HG03175 (cell line): ENCODE measurements around the gene TSPAN9.

ENCODE experiments used
- ATAC-seq: cut with Tn5 transposase; IDR thresholded peaks from one replicate; pipeline ENCODE4 v1.9.1; 2021; ENCODE audit warnings: mild to moderate bottlenecking, moderate library complexity; ENCODE audit not compliant: unreplicated experiment

Gene TSPAN9

DNA sequence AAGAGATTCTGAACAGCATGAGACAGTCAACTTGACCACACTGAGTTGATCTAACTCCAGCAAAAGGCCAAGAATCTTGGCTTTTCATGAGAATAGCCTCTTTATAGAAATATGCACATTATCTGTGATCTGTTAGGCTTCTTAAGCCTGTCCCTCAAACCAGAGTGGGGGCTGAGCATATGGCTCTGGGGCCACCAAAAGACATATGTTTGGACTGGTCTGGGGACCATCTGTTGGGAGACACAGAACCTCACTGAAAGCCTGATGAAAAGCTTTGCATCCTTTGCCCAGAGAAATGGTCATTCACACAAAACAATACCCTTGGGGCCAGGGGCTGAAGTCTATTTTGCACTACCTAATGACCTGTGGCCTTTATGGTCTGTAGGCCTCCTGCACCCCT, 248.6 kb downstream of the TSPAN9 start:
- no peak for ATAC-seq

DNA sequence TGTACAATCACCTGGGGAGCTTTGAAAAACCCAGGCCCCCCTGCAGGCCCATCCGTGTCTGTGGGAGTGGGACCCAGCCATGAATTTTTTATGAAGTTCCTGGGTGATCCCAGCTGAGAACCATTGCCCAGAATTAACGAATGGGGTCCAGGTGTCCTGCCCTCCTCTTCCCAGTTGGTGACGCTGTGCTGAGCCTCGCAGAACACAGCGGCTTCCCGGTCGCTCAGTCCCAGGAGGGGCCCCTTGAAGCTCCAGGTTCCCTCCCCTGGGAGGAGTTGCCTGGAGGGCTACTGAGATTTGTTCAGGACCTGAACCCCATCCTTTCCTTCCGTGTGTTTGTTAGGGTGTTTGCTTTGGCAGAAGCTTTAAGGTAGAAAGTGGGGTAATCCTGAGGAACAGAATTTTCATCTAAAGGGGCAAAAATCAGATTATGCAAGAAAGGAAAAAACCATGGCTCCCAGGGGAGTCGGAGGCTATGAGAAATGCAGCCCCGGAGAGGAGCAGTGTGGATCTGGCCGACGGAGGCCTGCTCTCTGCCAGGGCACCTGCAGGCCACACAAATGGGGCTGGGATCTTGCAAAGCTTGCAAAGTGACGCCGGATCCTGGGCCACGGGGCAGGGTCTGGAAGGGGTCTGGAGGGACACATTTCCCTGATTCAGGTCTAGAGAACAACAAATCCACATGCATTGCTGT, 249.1 kb downstream of the TSPAN9 start:
- ATAC-seq, result no peak

DNA sequence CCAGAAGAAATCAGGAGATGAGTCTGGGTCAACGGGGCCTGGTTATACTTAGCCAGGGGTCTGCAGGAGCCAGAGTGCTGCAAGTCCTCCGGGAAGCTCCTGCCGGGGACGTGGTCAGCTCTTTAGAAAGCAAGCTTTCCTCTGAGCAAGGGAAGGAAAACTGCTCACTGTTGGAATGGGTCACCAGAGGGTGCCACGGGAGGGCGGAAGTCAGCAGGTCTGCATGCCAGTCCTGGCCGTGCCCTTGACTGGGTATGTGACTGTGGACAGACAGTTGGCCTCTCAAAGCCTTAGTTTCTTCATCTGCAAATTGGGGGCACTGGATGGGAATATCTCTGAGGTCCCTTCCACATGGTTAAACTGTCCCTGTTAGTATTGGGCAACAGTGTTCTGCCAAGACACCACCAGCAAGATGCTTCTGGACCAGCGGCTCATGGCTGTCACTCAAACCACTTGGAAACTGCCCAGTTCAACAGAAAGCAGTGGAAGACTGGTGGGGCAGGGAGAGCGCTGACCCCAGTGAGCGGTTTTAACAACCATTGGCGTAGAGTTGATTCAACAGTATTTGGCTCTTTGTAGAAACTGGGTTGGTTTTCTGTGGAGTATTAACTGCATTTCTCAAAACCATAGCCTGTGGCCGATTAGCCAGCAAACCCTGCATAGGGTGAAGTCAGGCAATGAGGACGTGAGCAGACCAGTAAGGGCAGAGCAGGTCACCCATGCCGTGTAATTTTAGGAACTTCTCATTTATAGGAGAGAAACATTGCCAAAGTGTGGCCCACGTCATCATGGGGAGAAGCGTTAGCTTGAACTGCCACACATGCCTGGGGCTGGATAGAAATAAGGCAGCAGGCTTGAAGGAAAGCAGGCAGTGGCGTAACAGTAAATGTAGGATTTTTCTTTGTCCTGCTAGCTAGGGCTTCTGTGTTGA, 249.9 kb downstream of the TSPAN9 start:
- ATAC-seq, result no peak

DNA sequence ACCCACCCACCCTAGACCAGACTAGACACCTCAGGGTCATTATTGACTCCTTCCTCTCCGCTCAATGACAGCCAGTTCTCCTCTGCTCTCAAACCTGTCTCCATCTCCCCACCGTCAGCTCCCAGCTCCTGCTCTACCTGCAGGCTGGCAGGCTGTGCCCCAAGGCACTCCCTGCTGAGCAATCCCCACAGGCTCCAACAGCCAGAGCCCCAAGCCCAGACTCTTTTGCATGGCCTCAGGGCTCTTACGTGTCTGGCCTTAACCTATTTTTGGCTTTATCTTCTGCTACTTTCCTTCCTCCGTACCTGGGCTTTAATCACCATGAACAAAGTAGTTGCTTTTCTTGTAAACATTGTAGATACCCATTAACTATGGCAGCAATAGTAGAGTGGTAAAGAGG, 250.9 kb downstream of the TSPAN9 start:
- no peak for ATAC-seq

DNA sequence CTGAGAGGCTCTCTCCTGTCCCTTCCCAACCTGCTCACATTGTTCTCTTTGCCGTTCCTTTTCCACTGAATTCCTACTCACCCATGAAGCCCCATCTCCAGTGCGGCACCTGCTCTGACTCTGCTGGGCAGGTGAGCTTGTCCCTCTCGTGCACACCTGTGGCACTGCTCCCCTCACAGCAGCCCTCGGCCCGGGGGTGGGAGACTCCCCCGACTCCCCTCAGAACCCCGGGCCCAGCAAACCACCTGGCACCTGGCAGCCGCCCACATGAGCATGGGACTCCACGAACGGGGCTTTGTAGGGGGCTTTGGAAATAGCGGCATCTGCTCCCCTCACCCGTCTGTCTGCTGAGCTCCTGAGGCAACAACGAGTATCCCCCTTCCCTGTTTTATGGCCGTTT, 251.4 kb downstream of the TSPAN9 start:
- ATAC-seq, result no peak

DNA sequence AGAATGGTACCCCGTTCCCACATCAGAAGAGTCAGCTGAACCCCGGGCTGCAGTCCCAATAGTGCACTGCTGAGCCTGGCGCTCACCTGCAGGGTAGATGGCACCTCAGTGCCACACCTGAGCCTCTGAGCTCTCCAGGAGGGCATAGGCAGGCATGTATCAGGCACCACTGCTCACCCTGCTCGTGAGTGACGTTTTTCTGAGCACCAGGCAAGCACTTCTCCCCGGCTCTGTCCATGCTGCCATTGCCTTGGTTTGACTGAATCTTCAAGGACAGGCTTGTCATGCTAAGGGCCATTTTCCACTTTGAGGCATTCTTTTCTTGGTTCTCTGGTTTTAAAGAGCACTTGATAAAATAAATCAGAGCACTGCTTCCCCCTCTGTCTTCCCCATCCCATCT, 252.2 kb downstream of the TSPAN9 start:
- ATAC-seq, result no peak

DNA sequence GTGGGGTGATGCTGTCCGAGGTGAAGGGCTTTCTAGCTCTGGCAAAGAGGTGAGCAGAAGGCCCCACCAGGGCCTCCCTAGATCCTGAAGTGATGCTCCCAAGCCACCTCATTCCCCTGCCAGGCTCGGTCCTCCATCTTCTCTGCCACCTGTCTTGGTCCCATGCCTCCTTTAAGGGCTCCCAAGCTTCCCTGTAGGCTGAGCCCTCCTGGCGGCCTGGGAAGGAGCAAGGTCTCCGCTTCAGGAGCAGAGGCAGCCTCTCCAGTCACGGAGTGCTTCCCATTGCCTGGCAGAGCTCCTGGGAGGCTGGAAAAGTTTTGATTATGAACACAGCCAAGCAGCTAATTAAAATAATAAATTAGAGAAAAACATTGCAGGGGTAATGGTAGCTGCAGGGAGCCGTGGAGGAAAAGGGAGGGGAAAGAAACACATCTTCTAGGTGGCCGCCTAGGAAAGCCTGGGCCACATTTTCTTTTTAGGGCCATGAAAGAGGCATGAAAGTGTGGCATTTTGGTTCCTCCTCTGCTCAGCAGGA, 253.9 kb downstream of the TSPAN9 start:
- ATAC-seq, result no peak

DNA sequence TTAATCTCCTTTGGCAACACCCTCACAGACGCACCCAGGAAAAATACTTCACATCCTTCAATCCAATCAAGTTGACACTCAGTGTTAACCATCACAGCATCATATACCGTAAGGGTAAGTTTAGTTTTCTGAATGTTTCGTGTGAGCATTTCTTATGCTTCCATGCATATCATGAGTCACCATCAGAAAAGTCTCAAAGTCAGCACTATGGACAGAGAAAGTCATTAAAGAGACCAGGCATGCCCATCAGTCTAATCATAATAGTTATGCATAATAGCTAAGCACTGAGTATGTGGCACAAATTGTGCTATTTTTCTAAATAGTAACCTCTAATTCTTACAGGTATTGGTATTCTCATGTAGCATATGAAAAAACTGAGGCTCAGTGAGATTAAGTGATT, 255.0 kb downstream of the TSPAN9 start:
- no peak for ATAC-seq

DNA sequence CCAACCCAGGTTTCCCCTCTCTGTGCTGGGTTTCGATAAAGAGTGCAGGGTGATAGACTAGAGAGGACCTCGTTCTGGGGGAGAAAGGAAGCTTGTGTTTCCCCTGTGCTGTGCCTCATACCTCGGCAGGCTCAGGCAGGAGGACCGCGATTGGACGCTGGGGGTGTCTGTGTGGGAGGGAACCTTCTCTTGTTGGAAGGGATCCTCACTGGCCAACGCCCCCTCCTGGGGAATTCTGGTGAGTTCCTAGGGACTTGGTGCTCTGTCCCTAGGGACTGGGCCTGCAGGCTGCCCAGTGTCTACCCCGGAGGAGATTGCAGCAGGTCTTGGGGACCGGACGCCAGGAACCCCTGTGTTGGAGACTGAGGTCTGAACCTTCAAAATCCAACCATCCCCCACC, 256.4 kb downstream of the TSPAN9 start:
- ATAC-seq, result no peak

DNA sequence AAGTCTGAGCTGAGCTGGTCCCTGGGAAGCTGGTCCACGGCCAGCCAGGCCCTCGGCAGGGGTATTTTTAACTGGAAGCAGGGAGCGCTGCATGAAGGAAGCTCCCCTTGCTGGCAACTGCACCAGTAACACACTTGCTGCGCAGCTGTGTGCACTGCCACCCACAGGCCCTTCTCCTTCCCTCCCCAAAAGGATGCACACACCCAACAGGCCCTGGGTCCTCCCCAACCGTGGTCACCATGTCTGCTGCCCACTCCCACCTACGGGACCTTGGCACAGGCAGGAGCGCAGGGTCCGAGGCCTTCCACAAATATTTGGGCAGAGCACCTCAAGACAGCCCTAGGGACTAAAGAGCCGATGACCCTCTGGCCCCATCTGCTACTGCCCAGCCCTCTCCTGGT, 256.8 kb downstream of the TSPAN9 start:
- ATAC-seq, result no peak

DNA sequence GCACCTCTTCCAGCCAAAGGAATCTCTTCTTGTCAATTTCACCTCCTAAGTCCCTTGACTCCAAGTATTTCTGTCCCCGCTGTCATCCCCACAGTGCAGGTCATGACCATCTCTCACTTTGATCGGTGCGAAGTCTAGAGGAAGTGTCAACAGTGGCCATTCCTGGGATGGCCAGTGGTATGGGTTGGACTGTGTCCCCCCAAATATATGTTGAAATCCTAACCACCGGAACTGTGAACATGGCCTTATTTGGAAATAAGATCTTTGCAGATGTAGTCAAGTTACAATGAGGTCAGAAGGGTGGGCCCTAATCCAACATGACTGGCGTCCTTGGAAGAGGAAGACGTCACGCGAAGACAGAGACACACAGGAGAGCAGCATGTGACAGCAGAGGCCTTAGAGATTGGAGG, 257.9 kb downstream of the TSPAN9 start:
- ATAC-seq, result no peak
